Activated CD8-positive, alpha-beta memory T cell treated with anti-CD3 and anti-CD28 coated beads, Interleukin-2, amount 50 U/mL, for 24 hours (primary cell): Measurements from ENCODE around the gene ZSWIM5.
"Not testable (repeated sequence)": the region's sequence is repeated elsewhere in the genome, so short reads cannot be mapped to it uniquely, and the experiment has no call there.

Source experiments
- DNase-seq: peaks from one replicate; pipeline ENCODE4 v3.0.0-alpha.2; 2020; ENCODE audit errors: extremely low read depth

ZSWIM5 gene

GRCh38 chr1:45146833-45147232, 59.6 kb downstream of the ZSWIM5 start:
- no peak for DNase-seq

- no peak for DNase-seq
Measured at GRCh38 chr1:45141247-45142003, 65.0 kb downstream of the ZSWIM5 start.

GRCh38 chr1:45136984-45137383, 69.4 kb downstream of the ZSWIM5 start:
- no peak for DNase-seq

GRCh38 chr1:45135316-45135715, 71.1 kb downstream of the ZSWIM5 start:
- no peak for DNase-seq

GRCh38 chr1:45134461-45134873, 71.9 kb downstream of the ZSWIM5 start:
- no peak for DNase-seq

- DNase-seq: not testable (repeated sequence)
Measured at GRCh38 chr1:45132719-45133118, 73.7 kb downstream of the ZSWIM5 start.

- no peak for DNase-seq
Measured at GRCh38 chr1:45123358-45123757, 83.0 kb downstream of the ZSWIM5 start.

GRCh38 chr1:45122724-45123123, 83.7 kb downstream of the ZSWIM5 start:
- no peak for DNase-seq

- DNase-seq: no peak
Measured at GRCh38 chr1:45117766-45118165, 88.6 kb downstream of the ZSWIM5 start.

GRCh38 chr1:45116820-45117219, 89.6 kb downstream of the ZSWIM5 start:
- no peak for DNase-seq

- DNase-seq: no peak
Measured at GRCh38 chr1:45116340-45116739, 90.1 kb downstream of the ZSWIM5 start.

GRCh38 chr1:45115198-45115597, 91.2 kb downstream of the ZSWIM5 start:
- not testable (repeated sequence) for DNase-seq

- DNase-seq: no peak
Measured at GRCh38 chr1:45112661-45113060, 93.7 kb downstream of the ZSWIM5 start.

- no peak for DNase-seq
Measured at GRCh38 chr1:45111239-45111638, 95.2 kb downstream of the ZSWIM5 start.

GRCh38 chr1:45107782-45108181, 98.6 kb downstream of the ZSWIM5 start:
- DNase-seq: no peak

GRCh38 chr1:45106864-45107263, 99.5 kb downstream of the ZSWIM5 start:
- DNase-seq: not testable (repeated sequence)

GRCh38 chr1:45106156-45106545, 100.3 kb downstream of the ZSWIM5 start:
- not testable (repeated sequence) for DNase-seq

GRCh38 chr1:45105486-45106155, 100.8 kb downstream of the ZSWIM5 start:
- not testable (repeated sequence) for DNase-seq

GRCh38 chr1:45103534-45103933, 102.9 kb downstream of the ZSWIM5 start:
- no peak for DNase-seq

- DNase-seq: no peak
Measured at GRCh38 chr1:45101947-45102346, 104.5 kb downstream of the ZSWIM5 start.

GRCh38 chr1:45101528-45101927, 104.9 kb downstream of the ZSWIM5 start:
- DNase-seq: not testable (repeated sequence)

GRCh38 chr1:45097944-45098343, 108.5 kb downstream of the ZSWIM5 start:
- DNase-seq: no peak

GRCh38 chr1:45097079-45097478, 109.3 kb downstream of the ZSWIM5 start:
- DNase-seq: no peak
